CD1c-positive myeloid dendritic cell (primary cell): Measurements from ENCODE around the gene RASA3.

Source experiments
- DNase-seq: peaks from one replicate; pipeline ENCODE4 v3.0.0-alpha.2; 2016; ENCODE audit errors: extremely low spot score

The RASA3 gene

GRCh38 chr13:113952151-113952982 lies 180.1 kb downstream of the RASA3 start:
- no peak for DNase-seq

GRCh38 chr13:113951246-113951999 lies 181.0 kb downstream of the RASA3 start:
- peak; percentile 83 for DNase-seq

DNA sequence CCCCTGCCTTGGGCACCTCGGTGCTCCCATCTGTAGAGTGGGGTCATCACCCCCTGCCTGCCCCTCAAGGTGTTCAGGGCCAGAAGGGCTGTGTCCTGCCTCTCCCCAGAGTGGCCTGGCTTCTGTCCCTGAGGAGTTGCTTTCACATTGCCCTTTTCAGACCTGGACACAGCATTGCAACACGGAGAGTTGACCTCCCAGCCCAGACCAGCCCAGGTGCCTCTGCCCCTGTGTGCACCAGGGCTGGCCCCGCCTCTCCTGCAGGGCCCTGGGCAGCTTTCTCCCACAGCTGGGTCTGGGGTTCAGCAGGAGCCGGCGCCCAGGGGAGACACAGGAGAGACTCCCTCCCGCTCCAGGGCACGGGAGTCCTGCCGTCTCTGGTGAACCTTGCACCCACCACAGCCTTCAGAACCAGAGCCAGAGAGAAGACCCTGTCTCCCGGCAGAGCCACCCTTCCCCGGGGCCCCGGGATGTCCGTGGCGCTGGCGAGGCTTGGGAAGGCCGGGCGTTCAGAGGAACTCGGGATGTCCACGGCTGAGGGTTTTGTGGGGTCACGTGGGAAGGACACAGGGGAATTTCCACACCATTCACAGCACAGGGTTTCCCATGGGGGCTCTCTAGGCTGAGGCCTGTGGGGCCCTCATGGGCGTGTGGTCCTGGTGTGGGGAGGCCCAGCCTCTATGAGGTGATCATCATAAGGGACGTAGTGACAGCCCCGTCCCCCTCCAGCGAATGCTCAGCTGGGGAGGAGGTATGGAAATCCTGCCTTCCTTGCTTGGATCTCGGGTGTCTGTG lies 181.8 kb downstream of the RASA3 start:
- DNase-seq = no peak

GRCh38 chr13:113949546-113949945 lies 182.9 kb downstream of the RASA3 start:
- DNase-seq = no peak

- DNase-seq = no peak
Observed at GRCh38 chr13:113948034-113948742, 184.2 kb downstream of the RASA3 start.

GRCh38 chr13:113947311-113948033 lies 185.0 kb downstream of the RASA3 start:
- DNase-seq = peak; percentile 12

- no peak for DNase-seq
Observed at GRCh38 chr13:113946409-113947181, 185.8 kb downstream of the RASA3 start.

- no peak for DNase-seq
Observed at GRCh38 chr13:113945857-113946408, 186.5 kb downstream of the RASA3 start.

DNA sequence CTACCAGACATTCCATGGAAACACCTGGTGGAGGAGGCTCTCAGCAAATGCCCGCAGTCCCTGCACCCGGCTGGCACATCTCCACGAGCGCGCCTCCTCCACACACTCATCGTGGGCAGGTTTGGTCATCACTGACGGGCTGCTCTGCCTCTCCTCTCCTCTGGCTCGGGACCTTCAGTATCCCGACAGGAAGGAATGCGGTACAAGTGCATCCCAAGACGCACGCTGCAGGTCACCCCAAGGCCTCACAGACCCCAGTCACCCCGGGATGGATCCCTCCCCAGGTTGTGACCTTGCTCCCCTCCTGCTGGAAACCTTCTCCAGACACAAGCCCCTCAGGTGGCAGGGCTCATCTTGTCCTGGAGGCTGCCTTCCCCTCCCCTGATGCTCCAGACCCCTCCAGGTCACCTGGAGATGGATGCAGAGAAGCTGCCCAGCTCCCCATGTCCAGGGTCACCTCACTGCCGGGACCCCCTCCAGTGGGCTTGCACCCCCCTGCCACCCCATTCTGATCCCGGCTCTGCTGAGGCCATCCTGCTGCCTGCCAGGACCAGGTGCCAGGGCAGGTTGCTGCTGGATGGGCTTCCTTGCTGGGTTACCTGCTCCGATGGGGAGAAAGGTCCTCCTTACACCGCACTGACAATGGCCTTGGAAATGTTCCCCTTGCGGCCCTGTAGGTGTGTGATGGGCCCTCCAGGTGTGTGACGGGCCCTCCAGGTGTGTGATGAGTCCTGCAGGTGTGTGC lies 188.4 kb downstream of the RASA3 start:
- DNase-seq = no peak

GRCh38 chr13:113942591-113943103 lies 189.8 kb downstream of the RASA3 start:
- DNase-seq = no peak

GRCh38 chr13:113941571-113942191 lies 190.7 kb downstream of the RASA3 start:
- DNase-seq = no peak

GRCh38 chr13:113939944-113940297 lies 192.5 kb downstream of the RASA3 start:
- DNase-seq = no peak

DNA sequence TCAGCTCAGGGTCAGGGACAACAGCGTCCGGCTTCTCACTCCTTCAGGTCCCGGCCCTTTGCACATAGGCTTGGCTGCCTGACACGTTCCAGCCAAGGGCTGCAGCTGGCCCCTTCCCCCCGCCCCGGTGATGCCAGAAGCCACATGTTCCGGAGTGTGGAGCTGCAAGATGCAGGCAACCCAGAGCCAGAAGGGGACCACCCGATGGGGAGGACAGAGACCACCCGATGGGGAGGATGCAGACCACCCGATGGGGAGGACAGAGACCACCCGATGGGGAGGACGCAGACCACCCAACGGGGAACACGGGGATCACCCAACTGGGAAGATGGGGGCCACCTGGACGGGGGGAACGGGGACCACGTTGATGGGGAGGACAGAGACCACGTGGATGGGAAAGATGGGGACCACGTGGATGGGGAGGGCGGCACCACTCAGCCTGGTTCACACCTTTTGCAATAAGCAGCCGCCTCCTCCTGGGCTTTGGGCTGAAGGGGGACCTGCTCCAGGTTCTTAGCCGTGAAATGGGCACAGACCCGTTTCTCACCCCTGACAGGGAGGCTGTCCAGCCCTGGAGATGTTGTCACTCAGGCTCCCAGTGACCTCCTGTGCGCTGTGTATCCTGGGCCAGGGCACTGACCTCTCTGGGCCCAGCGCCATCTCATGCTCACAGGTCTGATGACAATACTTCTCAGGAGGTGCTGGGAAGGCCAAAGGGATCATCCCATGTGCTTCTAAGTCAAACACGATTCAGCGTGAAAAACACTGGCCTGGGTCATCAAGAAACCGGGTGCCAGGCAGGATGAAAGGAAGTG lies 193.1 kb downstream of the RASA3 start:
- DNase-seq = no peak

GRCh38 chr13:113938716-113939115 lies 193.7 kb downstream of the RASA3 start:
- no peak for DNase-seq

DNA sequence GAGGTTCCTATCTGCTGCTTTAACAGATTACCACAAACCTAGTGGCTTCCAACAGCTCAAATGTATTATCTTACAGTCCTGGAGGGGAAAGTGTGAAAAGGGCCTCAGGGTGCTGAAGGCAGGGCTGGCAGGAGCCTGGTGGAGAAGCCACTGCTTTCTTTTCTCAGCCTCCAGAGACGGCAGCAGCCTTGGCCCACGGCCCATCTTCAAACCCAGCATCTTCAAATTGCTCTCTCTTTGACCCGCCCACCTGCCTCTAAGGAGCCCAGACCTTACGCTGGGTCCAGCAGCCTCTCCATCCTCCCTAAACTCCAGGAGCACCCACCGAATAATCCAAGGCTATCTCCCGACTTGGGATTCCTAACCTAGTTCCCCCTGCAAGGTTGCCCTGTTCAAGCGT lies 194.2 kb downstream of the RASA3 start:
- DNase-seq = no peak

- no peak for DNase-seq
Observed at GRCh38 chr13:113937527-113938180, 194.8 kb downstream of the RASA3 start.

DNA sequence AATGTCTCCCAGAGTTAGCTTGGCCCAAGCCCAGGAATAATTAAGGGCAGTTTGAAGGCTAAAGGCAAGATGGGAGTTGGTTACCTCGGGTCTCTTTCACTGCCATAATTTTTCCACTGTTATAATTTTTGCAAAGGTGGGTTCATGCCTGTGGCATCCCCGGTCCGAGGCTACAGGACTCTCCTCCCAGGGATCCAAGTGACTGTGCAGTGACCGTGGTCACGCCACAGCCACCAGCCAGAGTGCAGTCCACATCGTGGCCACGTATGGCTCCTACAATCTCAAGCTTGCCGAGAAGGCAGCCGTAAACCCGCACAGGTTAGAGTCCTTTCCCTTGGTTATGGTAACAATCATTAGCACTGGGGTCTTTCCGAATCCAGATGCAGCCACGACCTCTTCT lies 195.3 kb downstream of the RASA3 start:
- no peak for DNase-seq
